HG03196 (cell line): Measurements from ENCODE around the gene ZNF488.

Source experiments
- ATAC-seq: cut with Tn5 transposase; IDR thresholded peaks from one replicate; pipeline ENCODE4 v1.9.1; 2021; ENCODE audit not compliant: unreplicated experiment

ZNF488 gene

DNA sequence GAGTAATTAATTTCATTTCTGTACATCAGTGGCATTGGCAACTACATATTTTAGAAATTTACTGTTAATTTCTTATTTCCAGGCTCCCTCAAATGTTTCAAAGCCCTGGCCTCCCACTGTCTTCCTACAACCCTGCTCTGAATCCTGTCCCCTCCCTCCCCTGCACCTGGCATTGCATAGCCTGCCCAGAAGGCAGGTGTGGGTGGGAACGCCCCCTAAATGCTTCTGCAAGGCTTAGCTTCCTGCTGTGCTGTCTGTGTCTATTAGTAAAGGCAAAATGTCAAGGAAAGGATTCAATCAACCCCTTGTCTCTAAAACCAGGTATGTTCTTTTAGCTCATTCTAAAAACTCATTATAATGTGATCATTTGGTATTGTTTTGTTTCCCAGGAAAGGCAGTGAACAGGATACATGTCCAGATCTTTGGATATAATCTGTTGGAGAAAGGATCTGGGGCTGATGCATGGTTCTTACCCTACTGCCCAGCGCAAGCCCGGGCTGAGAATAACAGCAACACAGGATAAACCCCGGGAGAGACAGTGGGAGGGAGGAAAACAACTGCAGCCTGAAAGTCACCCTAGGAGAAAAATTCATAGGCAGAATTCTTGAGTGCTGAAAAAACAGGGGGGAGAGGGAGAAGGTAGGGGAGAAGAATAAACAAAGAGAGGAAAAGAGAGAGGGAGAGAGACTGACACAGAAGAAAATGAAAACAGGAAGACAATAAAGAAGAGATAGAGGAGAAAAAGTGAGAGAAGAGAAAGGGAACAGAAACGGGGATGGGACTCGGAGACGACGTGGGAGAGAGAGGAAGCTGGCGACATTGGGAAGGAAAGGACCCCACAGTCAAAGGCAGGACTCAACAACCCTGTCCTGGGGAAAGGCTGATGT is 589 bp downstream of the ZNF488 start:
- ATAC-seq = no peak

DNA sequence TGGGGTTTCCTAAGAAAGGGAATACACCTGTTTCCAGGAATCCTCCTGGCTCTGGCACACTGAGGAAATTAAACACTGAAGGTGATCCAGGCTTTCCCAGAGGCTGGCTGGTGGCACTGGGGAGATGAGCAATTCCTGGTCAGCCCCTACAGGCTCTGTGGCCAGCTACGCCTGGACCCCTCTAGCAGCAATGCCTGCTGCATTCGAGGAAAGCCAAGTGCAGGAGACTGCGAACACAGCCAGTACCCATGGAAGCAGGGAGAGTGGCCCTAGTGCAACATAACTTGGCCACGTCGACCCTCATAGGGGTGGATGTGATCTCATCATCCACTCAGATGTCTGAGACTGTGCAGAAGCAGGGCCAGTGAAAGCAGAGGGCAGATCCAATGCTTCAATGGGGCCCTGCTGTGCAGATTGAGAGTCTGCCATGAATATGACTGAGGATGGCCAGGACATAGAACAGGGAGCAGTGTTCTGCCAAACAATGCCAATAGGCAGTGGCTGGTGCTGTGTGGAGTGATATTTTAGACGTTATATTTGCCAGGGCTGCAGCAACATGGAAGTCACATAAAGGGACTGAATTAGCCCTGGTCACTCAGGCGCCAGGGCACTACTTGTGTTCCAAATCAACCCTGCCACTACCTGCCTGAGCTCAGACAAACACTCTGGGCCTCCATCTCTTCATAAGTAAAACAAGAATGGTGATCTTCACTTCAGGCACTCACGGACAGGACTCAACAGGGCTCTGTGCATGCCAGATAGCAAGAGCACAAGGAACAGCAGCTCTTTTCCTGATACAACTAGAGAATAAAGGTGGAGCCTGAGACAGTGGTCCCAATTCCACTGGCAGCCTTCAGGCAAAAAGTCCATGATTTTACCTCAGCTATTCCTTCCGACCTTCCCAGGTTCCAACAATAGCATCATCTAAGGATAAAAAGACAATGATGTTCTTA is 2.4 kb downstream of the ZNF488 start:
- ATAC-seq = no peak

DNA sequence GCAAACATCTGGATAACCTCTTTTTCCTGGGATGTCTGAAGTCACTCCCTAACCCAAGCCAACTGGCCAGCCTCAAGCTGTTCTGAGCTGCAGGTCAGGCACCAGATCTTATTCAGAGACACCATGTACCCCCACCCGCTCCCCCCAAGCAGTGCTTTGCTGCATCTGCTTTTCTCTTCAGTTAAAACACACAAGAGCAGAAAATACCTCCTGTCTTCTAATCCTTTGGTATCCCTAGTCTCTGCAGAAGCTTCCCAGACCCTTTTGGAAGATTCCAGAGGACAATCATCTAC is 3.0 kb downstream of the ZNF488 start:
- ATAC-seq = no peak

DNA sequence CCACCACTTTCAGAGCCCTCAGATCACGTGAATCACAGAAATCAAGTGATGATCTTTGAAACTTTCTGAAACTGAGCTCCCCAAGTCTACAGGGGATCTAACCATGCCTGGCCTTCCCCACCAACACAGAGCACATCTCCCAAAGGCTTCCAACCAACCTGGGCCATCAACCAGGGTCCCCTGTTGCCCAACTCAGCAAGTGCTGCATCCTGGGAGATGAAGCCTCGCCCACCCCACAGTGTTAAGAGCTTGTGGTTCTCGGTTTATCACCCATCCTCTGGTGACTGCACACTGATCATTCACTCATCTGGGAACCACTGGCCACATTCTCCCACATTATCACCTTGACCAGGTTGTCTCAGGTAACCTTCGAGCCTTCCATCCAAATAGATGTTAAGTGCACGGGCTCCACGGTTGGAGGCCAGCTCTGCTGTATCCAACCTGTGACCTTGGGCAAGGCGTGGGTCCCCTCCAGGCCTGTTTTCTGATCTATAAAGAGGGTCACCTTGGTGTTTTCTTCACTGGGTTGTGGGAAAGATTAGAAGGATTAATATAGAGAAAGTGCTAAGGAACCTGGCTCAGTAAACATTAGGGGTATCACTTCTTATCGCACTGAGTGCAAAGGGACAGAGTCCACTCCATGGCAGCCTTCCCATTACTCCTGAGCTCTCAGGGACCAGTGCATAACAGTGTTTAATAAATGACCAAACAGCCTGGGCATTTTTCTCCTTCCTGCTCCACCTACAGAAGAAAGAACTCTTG is 3.6 kb downstream of the ZNF488 start:
- ATAC-seq = no peak

DNA sequence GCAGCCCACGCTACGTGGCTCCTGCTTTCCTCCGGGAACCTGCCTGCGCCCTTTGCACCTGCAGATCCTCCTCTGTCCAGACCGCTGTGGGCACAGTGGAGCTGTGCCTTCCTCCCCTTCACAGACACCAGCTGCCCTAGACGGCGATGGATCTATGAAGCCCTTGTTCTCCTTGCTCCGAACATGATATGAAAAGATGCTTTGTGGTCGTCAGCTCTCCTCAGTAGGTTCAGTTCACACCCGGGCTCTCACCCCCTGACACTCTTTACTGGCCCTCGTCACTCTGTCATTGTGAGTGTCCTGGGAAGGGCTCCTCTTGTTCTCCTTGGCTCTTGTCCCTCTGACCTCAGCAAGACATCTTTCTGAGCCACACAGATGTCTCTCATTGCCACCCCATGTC is 4.2 kb downstream of the ZNF488 start:
- ATAC-seq = no peak

DNA sequence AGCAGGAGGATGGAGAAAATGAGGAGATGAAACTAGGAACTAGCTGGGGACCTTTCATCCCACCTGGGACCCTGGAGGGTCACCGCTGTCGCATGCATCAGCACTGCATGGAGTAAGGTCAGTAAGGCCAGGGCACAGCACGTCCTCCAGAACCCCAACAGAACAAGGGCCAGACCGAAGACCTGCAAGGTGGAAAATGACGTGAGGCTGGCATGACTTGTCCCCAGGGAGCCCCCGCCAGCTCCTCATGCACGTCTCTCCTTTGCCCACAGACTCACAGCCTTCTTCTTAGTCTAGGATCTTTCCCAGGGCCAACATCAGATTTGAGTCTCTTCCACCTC is 4.7 kb downstream of the ZNF488 start:
- ATAC-seq = no peak

DNA sequence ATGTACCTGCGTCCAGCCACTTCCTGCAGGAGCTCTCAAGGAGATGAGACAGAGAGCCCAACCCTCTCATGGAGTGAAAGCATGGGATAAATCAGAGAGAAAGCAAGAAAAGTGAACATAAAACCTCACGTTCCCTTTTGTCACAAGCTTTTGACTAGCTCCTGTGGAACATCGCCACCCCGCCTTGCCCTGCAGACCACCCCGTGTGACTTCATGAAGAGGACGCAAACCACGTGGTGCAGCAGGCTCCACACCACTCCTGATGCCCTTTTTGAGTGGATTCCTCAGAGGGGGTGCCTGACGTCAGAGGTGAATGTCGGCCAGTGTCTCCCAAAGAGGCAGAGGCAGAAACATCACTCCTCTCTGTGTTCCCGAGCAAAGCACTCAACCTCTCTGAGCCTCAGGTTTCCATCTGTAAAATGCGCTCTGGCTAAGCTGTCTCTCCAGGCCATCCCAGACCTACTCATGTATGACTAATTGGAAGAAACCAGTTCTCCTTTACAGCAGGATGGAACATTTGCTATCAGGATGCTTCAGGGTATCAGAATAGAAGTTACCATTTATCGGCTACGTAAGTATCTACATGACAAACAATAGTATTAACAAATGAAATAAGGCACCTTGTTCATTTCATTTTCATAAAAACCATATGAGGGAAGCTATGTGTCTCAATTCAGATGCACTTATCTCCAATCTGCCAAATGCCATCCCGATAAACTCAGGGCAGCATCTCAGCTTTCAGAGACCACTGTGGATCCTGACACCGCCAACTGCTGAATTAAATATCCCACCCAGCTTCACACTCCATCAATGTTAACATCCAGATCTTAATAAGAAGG is 5.3 kb downstream of the ZNF488 start:
- ATAC-seq = no peak

DNA sequence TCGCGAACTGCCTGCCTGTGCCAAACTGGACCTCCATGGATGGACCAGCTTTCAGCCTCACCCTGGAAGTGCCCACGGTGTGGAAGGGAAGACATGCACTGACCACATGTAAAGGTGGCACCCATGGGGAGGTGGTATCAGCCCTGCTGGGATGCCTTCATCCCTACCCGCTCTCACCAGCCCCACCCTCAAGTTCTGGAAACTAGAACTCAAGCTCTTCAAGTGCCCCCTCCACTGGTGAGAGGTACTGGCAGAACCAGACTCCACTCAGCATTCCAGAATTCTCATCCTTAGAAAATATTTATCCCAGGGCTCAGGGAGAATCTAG is 5.9 kb downstream of the ZNF488 start:
- ATAC-seq = no peak

DNA sequence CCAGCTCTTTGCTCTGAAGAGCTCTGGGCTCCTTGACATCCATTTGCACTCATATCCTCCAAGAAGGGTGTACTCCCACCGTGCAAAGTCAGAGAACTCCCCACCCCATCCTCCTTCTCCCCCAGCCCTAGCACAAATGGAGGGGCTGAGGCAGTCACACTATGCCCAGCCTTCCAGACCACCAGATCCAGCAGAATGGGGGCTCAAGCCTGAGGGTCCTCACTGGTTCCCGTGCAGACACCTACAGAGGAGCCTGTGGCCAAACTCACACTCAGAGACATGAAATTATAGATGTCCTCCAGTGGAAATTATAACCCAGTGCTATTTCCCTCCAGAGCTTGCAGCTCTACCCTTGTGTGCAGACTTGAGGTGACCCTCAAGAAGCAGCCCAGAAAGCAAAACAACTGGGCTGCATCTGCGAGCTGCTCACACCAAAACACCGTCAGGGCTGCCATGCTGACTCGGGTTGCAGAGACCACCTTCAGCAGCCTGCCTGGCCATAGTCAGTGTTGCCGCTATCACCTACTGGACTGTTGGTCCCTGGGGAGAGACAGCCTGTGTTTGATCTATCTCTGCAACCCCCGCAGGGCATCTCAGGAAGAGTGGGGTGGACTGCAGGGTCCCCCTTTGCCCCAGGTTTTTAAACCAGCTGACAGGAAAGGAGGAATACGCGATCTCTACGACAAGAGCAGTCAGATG is 7.4 kb downstream of the ZNF488 start:
- no peak for ATAC-seq

DNA sequence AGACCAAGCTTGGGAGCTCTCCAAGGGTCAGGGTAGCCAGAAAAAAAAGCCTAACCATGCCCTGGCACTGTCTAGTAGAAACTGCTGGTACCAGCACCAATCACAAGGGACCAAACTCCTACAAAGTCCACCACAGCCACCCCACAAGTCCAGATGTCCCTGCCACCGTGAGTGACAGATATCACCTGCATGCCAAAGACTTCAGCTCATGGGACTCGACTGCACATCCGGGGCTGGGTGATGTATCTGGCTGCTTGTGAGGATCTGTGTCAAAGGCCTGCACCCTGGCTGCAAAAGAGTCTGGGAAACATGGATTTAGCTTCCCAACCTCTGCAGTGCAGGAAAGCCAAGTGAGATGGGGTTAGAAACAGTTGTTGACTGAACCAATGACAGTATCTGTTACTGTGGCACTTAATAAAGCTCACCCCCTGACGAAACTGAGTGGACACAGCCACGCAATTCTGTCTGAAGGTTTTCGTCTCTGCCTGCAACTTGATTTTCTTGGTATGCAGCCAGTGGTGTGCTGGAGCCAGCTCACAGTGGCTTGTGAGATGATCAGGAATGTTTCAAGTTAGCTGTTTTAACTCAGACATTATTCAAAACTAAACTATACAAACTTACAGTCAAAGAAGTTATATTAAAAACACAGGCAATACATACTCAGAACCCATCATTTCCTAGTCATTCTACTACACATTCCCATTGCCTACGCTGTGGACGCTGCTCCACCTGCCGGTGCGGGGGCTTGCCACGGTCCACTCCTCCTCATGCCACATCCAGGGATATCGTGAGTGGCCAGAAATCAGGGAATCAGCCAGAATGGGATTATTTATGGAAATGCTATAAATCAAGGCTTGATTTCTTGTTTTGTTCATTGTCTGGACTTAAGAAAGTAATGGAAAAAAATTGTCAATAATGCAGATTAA is 9.2 kb downstream of the ZNF488 start:
- ATAC-seq = no peak

DNA sequence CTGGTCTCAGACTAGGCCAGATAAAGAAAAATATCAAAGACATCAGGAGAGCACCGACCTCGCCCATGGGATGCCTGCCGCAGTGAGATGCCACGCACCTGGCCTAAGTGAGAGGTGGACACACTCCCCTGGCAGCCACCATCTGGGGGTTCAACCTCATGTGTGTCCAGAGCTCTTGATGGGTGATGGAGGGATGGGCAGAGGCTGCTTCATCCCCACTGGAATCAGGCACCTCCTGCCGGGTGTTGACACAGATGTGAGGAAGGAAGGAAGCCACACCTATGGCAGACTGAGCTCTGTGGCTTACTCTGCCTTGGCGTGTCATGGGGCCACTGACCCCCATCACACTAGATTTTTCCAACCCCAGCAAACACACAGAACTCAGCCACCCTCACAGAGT is 11.4 kb downstream of the ZNF488 start:
- no peak for ATAC-seq

DNA sequence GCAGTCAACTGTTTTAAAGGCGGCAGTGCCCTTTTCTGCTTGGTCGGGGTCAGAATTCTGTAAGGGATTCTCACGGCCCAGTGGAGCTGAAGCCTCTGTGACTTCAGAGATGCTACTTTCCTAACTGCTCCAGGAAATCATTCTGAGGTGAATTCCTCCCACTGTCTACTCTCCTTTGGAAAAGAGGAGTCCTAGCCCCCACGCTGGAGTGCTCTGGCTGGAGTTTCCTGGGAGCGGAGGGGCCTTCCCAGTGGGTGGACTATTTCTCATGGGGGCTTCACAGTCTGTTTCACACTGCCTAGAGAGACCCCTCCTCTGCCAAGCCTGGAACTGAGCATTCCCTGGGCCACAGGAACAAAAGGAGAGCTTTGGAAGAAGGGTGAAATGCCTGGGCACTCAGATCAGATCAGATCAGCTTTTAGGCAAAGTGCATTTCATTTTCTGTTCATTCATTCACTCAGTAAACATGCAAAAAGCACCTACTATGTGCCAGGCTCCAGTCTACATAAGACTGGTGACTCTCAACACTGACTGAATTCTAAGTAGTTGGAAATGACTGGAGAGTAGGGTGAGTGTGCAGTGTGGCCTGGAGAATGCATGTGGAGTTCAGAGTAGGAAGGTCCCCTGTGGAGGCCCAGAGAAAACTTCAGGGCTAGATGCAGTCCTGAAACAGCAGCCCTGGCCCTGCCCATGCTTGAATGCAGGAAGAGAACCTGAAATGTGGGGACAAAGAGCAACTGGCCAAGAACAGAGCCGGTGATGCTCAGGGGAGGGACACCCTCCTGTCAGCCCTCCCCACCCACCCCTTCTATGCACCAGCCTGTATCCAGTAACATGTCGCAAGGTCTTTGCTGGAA is 12.2 kb downstream of the ZNF488 start:
- no peak for ATAC-seq

DNA sequence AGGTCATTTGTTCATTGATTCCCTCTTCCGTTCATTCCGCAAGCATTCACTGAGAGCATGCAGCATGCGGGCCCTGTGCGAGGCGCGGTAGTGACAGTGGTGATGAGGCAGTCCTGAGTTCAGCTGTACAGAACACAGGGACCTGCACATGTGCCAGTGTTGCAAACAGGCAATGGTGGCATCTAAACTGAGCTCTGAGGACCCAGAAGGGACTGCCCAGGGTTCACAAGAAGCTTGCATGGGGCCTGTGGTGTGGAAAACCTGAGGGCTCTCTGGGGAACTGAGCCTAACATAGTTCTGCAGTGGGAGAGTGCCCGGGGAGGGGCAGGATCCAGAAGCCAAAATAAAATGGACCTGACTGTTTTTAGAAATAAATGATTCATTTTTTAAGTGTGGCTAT is 13.2 kb downstream of the ZNF488 start:
- no peak for ATAC-seq

DNA sequence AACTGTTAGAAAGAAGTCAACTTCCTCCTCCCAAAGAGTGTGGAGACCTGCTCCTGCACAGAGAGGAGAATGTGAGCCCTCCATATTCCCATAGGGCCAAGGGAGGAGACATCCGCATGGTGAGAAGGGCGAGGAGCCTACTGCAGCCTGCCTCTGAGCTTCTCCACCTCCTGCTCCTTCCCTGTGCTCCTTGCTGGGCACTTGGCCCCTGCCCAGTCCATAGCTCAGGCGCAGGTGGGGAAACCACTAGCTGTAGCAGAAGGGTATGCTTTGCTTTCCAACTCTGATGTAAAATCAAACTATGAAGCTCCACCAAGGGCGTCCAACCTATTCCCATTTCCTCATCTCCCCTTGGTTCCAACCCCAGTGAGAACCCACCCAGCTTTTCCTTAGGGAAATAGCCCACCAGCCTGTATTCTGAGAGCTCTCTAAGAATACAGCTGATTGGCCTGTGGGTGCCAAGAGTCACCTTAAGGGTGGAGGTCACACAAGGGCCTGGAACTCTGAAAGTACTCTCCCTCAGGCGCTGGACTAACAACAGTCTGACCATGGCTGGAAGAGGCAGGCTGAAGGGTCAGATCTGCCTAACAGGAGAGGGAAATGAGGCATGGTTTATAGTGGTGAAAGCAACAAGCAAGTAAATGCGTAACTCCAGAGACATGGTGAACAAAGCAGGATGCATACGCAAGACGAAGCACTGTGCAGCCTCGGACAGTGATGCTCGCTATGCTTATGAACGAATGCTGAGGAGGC is 13.9 kb downstream of the ZNF488 start:
- no peak for ATAC-seq

DNA sequence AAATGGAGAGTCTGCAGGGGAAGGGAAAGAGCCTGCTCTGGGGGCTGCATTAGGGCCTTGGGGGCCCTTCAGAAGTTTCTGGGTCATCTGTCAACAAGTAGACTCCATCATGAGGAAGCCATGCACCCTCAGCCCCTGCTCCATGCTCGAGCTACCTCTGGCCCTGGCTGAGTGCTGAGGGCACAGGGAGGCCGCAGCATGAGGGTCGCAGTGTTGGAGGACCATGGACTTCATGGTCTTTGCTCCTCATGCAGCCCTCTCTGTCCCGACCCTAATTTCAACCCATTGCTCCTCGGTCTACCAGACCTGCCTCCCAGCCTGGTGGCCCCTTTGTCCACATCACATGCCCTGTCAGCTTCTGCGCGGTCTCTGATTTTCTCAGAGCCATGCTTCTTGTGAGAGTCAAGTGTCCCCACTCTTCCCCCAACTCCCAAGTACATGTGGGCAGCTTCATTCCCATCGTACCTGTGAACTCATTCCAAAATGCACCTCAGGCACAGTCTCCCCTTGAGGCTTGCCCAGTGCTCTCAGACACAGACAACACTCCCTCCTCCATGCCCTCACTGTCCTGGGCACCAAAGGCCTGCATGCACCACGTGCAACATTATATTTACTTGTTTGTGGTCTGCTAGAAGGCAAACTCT is 14.7 kb downstream of the ZNF488 start:
- ATAC-seq = no peak

DNA sequence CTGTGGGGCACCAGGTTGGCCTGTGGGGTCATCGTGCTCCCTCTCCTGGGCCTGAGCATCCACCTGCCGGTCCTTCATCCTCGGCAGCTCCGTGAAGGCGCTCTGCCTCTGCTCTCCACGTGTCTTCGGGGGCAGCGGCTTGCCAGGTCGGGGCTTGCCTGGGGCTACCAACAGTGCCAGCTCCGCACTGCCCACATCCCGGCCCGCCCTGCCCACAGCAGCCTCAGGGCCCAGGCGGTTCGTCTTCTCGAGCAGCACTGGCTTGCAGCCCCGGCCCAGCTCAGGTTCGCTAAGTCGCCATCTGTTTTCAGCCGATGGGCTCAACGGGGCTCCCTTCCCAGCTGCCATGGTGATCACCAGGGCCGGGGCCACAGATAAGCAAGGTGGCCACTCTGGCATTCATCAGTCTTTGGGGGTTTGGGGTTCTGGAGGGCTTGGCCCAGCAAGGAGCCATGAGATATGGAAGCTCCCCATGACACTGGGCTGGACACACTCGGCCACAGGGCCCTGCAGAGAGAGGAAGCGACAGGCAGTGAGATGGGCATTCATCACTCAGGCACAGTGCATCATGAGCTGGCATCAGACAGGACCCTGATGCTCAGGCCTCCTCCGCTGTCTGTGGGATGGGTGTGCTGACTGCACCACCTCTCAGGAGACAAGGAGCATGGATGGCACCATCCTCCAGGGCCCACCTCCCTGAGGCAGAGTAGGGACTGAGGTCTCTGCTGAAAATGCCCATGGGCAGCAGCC is 15.5 kb downstream of the ZNF488 start:
- no peak for ATAC-seq
